Measurements from ENCODE around the gene OR13J1. TPM values are rescaled to one million over a fixed set of nuclear protein-coding genes. Genes with fewer than 3 reads are reported as not detected.
"Not testable (repeated sequence)": the region's sequence is repeated elsewhere in the genome, so short reads cannot be mapped to it uniquely, and the experiment has no call there.

Gene OR13J1
- total RNA-seq, 1 experiment from 2014 or later = not detected

- TF ChIP-seq STAT6 (CRISPR knock-in tag; conservative IDR thresholded peaks at IDR 0.05; ENCODE audit: low read depth) = no peak
- no peak for TF ChIP-seq GABPB1 (CRISPR knock-in tag; IDR thresholded peaks at IDR 0.05)
- no peak for TF ChIP-seq ZNF263 (CRISPR knock-in tag; IDR thresholded peaks at IDR 0.05; ENCODE audit: low read depth)
- TF ChIP-seq HMGXB4 (CRISPR knock-in tag; IDR thresholded peaks at IDR 0.05) = no peak
- no peak for TF ChIP-seq E2F5 (CRISPR knock-in tag; IDR thresholded peaks at IDR 0.05)
- TF ChIP-seq ESRRA (CRISPR knock-in tag; IDR thresholded peaks at IDR 0.05; ENCODE audit: borderline replicate concordance) = no peak
- no peak for TF ChIP-seq AR (CRISPR knock-in tag; IDR thresholded peaks at IDR 0.05)
- no peak for TF ChIP-seq MAX (CRISPR knock-in tag; IDR thresholded peaks at IDR 0.05)
Observed at GRCh38 chr9:35898337-35898736, 28.1 kb upstream of the OR13J1 start (continued).

- H3K9me3 Mint-ChIP-seq; DNase-seq (ENCODE audit: low spot score); ATAC-seq; H3K27me3 Mint-ChIP-seq (ENCODE audit: low read depth); POLR2A ChIA-PET; H3K4me3 Mint-ChIP-seq; H3K27ac Mint-ChIP-seq; H3K4me1 Mint-ChIP-seq; H3K36me3 Mint-ChIP-seq: not testable (repeated sequence)
- CTCF ChIA-PET = interaction anchor here (1.4 to 6.6 kb wide), 6 partner anchors 15 to 107 kb away, joined by 4 to 33 read pairs (median 4); partner anchors contain the start of genes FAM221B and TMEM8B
Observed at GRCh38 chr9:35897376-35898099, 27.3 kb upstream of the OR13J1 start.

GRCh38 chr9:35896570-35896969 is 26.4 kb upstream of the OR13J1 start:
- DNase-seq (ENCODE audit: low spot score) = no peak
- peaks cover 4% of the 10 kb centered on the region; the same call in 1 of the 2 replicates for H3K9me3 Mint-ChIP-seq
- H3K27me3 Mint-ChIP-seq (ENCODE audit: low read depth) = peaks cover 5% of the 10 kb centered on the region; the same call in 1 of the 2 replicates
- ChIA-PET CTCF (interaction anchor here (2.3 to 6.6 kb wide), 3 partner anchors 14 to 106 kb away, joined by 7 to 33 read pairs (median 14); no protein-coding TSS in a partner anchor), POLR2A (no interaction called here)
- no peaks in the 10 kb centered on the region for H3K4me1 Mint-ChIP-seq
- no peaks in the 10 kb centered on the region for H3K36me3 Mint-ChIP-seq
- no peak overlapping the region for H3K27ac Mint-ChIP-seq
- no peak for ATAC-seq
- H3K4me3 Mint-ChIP-seq = no peak overlapping the region
- TF ChIP-seq ZBTB21 (CRISPR knock-in tag; IDR thresholded peaks at IDR 0.05; ENCODE audit: borderline replicate concordance) (no peak), MYBL2 (CRISPR knock-in tag; IDR thresholded peaks at IDR 0.05) (no peak), SP1 (CRISPR knock-in tag; conservative IDR thresholded peaks at IDR 0.05) (no peak), ZNF532 (CRISPR knock-in tag; IDR thresholded peaks at IDR 0.05; ENCODE audit: borderline replicate concordance) (no peak), ZNF138 (CRISPR knock-in tag; conservative IDR thresholded peaks at IDR 0.05) (no peak), ZNF121 (CRISPR knock-in tag; IDR thresholded peaks at IDR 0.05) (no peak), ZNF425 (CRISPR knock-in tag; conservative IDR thresholded peaks at IDR 0.05) (no peak), ZNF263 (CRISPR knock-in tag; IDR thresholded peaks at IDR 0.05; ENCODE audit: low read depth) (no peak)
